Vagina (tissue), 2 donors: ENCODE measurements around the gene KMT2A.

Source experiments
- CTCF ChIP-seq, 3 experiments: fragments of 450-650 bp in 2 of 3; fragments of 200-600 bp in 1 of 3; sonication (generic) in 1 of 3; IDR thresholded peaks; one replicate each; pipeline ENCODE4 v1.5.1; 2017 to 2019; ENCODE audit warnings: antibody characterized with exemption in 3 of 3, mild to moderate bottlenecking in 2 of 3, moderate library complexity in 2 of 3
- POLR2A ChIP-seq, 2 donors: fragments of 450-650 bp; IDR thresholded peaks; one replicate each; pipeline ENCODE4 v1.6.1; 2017; ENCODE audit warnings: antibody characterized with exemption in 2 of 2, mild to moderate bottlenecking in 2 of 2, moderate library complexity in 2 of 2

- no peak for TF ChIP-seq CTCF (IDR thresholded peaks at IDR 0.05)
- no peak for TF ChIP-seq POLR2A (IDR thresholded peaks at IDR 0.05)
Measured at GRCh38 chr11:118531597-118532084, 95.3 kb downstream of the KMT2A start.
